GM08714 (cell line): ENCODE measurements around the gene CACNA2D3.

Experiments
- H3K4me3 ChIP-seq: fragments of 200-500 bp; sonication (Bioruptor generic); 2 replicates; pipeline ENCODE4 v1.5.1; 2014; ENCODE audit warnings: mild to moderate bottlenecking, low read length, inconsistent platforms
- ZNF274 ChIP-seq: IDR thresholded peaks from 2 replicates; pipeline ENCODE4 v1.6.1; 2012; ENCODE audit warnings: mild to moderate bottlenecking, low read depth, low read length

Gene CACNA2D3

DNA sequence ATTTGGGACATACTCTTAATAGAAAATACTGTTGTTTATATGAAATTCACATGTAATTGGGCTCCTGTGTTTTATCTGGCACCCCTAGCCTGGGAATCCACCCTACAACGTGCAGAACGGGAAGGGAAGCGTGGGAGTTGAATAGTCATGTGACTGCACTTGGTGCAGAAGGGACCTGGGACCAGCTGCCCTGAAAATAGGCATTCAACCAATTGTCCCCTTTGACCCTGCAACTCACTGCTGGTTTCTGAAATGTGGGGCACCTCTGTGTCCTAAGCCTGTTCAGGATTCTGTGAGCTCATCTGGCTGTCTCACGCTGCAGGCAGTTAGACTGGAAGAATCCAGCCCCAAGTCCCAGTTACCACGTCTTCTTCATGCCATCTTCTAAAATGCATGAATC is 79.7 kb downstream of the CACNA2D3 start:
- TF ChIP-seq ZNF274, result no peak

DNA sequence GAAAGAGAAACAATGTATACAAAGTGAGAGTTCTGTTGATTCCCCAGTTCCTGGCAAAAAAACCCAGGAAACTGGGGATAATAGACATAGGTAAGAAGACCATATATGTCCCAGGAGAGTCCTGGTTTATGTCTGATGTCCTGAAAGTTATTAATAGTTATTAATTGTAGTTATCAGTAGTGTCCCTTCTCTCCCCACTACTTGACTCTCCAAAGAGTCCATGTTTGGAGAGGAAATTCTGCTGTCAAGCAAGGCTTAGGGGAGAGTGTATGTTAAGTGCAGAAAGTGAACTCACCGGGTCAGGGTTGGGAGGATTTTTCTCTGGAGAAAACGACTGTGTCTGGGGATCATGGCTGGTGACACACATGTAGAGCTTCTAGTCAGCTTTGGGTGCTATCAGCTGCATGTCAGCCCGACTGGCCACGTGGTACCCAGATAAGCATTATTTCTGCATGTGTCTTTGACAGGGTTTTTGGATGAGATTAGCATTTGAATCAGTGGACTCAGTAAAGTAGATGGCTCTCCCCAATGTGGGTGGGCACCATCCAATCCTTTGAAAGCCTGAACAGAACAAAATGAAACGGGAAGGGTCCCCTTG is 80.4 kb downstream of the CACNA2D3 start:
- H3K4me3 ChIP-seq, result no peak overlapping the region
- TF ChIP-seq ZNF274, result no peak

More for the DNA sequence above, 79.7 kb downstream of the CACNA2D3 start:
- no peak overlapping the region for H3K4me3 ChIP-seq

DNA sequence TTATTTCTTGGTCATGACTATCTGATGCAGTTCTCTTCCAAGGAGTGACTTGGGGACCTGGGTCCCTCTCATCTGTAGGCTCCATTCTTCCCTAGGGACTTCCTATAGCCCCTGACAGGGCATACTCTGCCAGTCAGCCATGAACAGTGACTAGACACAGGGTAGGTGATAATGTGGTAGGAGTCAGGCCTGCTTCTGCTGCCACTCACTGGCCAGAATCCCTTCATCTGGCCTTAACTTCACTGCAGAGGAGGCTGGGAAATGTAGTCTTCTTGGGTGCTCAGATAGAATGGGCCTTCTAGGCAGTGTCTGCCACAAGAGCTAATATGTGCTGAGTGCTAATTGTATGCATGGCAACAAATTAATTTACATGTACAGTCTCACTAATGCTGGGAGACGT is 84.5 kb downstream of the CACNA2D3 start:
- H3K4me3 ChIP-seq, result no peak overlapping the region
- TF ChIP-seq ZNF274, result no peak

DNA sequence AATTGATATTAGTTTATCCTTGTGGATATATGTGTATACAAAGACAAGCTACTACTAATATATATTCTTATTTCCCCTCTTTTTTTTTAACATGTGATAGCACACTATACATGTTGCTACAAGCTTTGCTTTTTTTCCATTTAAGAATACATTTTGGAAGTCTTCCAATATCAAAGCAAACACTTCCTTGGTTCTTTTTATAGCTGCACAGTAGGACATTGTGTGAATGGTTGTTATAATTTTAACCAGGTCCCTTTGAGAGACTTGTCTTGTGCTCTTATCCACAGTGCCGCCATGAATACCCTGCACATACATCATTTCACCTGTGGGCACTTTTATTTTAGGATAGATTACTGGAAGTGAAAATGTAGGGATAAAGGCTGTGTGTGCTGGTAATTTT is 88.7 kb downstream of the CACNA2D3 start:
- no peak for TF ChIP-seq ZNF274
- H3K4me3 ChIP-seq, result no peak overlapping the region

DNA sequence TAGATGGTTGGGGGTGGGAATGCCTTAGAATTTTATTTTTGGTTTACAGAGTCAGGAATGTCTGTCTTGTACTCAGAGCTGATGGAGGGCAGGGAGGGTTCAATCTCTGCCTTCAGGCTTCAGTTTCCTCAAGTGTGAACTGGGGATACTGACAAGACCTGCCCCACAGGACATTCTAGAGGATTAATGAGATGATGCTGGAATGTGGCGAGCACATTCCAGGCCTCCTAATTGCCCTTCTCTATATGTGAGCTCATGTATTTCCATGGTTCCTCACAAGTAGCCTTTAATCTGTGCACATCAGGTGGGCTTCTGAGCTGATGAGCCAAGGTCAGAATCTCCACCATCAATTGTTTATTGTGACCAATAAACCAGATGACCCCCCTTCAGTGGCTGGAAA is 90.4 kb downstream of the CACNA2D3 start:
- no peak overlapping the region for H3K4me3 ChIP-seq
- TF ChIP-seq ZNF274, result no peak

DNA sequence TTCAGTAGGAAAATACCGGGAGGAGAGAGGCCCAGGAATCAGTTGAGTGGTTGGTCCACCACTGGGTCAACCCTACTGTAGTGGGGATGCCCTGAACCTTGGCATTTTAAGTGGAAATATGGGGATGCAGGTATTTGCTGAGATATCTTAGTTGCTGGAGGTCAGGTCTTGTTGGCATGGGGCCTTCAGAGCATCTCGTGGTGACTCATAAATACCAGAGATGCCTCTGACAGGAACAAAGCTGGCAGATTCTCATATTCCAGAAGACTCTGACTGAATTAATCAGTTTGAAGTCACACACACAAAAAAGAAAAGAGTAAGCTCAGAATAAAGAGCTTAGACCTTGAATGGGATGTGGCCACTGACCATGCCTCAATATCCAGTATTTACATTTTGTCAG is 91.6 kb downstream of the CACNA2D3 start:
- H3K4me3 ChIP-seq, result no peak overlapping the region
- no peak for TF ChIP-seq ZNF274

DNA sequence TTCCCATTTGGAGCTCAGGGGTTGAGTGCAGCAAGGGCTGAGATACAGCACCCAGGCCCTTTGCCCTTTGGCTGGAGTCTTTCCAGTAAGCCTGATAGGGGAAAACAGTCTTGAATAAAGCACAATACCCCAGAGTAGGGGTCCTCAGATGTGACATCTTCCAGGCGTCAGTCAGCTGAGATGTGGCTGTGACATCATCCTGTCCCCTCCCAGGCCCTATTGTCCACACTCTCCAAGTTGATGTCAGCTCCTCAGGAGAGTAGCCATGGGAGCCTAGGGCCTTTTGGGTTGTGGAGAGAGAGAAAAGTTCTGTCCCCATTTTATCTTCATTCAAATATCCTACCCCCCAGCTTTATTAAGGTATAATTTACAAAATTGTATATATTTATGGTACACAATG is 92.5 kb downstream of the CACNA2D3 start:
- no peak for TF ChIP-seq ZNF274
- no peak overlapping the region for H3K4me3 ChIP-seq

DNA sequence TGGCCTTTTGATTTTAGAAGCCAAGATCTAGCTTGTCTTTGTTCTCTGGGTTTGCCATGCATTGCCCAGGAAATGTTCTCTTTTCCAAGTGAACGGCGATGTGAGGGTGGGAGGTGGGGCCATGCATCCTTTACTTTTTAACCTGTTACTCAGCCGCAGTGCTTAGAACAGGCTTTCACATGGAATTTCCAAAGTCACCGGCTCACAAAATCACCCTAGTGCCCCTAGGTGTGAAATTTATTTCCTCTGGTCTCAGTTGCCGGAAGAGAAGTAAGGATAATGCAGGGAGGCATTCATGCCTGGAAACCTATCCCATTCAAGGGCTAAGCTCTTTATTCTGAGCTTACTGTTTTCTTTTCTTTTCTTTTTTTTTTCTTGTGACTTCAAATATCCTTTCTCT is 93.2 kb downstream of the CACNA2D3 start:
- no peak for TF ChIP-seq ZNF274
- H3K4me3 ChIP-seq, result no peak overlapping the region

DNA sequence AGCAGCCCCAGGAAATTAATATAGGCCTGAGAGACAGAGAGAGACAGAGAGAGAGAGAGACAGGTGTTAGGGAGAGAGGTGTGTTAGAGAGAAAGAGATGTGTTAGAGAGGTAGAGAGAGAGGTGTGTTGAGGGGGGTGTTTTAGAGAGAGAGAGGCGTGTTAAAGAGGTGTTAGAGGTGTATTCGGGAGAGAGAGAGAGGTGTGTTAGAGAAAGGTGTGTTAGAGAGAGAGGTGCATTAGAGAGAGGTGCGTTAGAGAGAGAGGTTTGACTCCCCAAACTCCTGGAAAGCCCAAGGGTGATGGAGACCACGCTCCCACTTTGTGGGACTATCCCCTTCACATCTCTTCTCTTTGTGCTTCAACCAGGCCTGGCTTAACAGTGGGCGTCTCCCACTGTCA is 95.5 kb downstream of the CACNA2D3 start:
- no peak overlapping the region for H3K4me3 ChIP-seq
- no peak for TF ChIP-seq ZNF274

DNA sequence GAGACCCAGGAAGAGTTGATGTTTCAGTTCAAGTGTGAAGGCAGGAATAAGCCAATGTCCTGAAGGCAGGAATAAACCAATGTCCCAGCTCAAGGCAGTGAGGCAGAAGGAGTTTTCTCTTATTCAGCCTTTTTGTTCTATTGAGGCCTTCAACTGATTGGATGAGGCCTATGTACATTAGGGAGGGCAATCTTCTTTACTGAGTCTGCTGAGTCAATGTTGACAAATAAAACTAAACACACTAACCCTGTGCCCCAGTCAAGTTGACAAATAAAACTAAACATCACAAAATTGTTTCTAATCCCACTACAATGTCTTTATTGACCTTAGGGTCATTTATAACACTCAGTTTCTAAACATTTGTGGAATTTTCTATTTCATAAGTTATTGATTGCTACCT is 100.0 kb downstream of the CACNA2D3 start:
- no peak for TF ChIP-seq ZNF274
- H3K4me3 ChIP-seq, result no peak overlapping the region

DNA sequence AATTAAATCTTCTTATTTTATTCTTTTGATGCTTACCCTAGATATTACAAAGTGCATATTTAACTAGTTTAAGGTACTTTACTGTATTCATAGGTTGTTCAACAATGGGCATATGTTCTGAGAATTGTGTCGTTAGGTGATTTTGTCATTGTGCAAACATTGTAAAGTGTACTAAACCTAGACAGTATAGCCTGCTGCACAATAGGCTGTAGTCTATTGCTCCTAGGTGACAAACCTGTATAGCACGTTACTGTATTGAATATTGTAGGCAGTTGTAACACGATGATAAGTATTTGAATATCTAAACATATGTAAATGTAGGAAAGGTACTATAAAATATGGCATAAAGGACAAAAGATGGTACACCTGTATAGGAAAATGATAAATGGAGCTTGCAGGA is 100.7 kb downstream of the CACNA2D3 start:
- no peak overlapping the region for H3K4me3 ChIP-seq
- no peak for TF ChIP-seq ZNF274

DNA sequence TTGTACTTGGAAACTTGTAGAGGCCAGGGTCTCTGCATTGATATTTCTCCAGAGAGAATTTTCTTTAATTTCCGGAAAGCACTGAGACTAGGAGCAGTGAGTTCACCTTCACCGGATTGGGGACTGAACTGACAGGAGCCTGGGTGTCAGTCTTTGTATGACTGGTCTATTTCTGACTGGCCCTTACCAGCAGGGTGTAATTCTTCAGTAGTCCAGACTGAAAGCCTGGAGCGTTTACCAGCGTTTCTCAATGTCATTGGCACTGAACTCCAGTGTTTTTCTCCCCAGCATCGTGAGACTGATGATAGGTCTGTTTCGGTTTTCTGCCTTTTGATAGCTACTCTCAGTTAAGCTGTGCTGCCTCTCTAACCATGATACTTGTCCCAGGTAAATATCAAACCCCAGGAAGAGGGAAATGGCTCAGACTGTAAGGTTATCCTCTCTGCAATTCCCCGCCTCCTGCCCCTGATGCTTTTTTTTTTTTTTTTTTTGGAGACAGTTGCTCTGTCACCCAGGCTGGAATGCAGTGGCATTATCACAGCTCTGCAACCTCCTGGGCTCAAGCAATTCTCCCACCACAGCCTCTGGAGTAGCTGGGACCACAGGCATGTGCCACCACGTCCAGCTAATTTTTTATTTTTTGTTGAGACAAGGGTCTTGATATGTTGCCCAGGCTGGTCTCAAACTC is 103.6 kb downstream of the CACNA2D3 start:
- no peak for TF ChIP-seq ZNF274
- no peak overlapping the region for H3K4me3 ChIP-seq

DNA sequence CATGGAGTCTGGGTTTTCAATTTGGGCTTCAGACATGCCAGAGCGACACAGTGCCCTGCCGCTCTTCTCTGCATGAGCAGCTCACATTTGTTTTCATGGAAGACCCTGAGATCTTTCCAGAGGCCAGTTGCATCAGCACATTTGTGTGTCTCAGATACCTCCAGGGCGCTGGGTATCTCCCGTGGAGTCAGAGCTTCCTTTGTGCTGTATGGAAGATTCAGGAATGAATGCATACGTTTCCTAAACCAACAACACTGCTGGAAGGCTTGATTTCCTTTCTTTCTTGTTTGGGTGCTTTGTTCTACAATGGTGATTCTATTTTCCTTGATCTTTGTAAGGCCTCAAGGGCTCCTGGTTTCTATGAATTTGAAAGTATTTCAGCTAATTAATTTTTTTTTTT is 106.5 kb downstream of the CACNA2D3 start:
- no peak for TF ChIP-seq ZNF274
- H3K4me3 ChIP-seq, result no peak overlapping the region

DNA sequence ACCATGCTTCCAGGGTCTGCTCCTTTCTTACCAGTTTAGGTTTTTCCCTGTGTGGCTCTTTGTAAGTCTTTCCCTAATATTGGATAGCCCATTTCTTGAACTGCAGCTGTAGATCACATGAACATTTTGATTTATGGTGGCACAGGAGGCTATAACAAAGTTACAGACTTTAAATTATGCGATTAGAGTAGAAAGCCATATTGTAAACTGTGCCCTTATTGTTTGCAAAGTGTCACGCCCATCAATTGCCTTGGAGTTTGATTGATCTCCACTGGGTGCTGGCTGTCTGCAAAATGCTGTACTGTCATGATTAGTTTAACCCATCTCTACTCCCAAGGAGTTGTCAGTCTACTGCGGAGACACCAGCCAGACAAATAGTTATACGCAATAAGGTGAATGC is 110.3 kb downstream of the CACNA2D3 start:
- no peak for TF ChIP-seq ZNF274

DNA sequence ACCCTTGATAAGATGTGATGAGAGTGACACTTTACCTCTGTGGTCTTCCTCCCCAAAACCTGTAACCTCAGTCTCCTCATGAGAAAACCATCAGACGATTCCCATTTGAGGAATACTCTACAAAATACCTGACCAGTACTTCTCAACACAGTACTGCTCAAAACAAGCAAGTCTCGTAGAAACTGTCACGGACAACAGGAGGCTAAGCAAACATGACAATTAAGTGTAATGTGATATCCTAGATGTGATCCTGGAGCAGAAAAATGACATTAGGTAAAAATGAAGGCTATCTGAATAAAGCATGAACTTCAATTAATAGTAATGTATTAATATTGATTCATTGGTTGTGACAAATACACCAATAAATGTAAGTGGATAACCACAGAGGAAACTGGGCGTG is 113.6 kb downstream of the CACNA2D3 start:
- no peak for TF ChIP-seq ZNF274
- no peak overlapping the region for H3K4me3 ChIP-seq

More for the DNA sequence above, 110.3 kb downstream of the CACNA2D3 start:
- no peak overlapping the region for H3K4me3 ChIP-seq

DNA sequence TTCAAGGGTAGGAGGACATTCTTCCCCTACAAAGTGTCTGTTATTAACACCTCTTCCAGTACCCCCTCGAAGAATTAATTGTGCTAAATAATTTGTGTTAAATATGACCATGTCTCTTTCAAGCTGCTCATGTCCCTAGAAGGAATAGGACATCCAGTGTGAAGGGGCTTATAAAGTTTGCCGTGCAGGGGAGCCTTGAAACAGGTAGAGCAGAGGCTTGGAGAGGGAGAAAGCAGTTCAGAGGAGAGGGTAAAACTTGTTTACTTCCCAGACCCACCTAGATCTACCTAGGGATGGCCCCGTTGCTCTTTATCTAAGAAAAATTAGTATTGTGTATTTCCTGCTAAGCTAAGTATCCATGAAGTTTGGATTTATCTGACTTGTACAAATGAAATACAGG is 114.8 kb downstream of the CACNA2D3 start:
- TF ChIP-seq ZNF274, result no peak
- H3K4me3 ChIP-seq, result no peak overlapping the region
